MM.1S (cell line): Measurements from ENCODE around the gene CELF4.

Source experiments
- CTCF ChIP-seq: fragments of 300-600 bp; sonication (generic); IDR thresholded peaks from 2 replicates; pipeline ENCODE4 v1.5.1; 2016; ENCODE audit warnings: antibody characterized with exemption, low read length, mixed read lengths
- EZH2 ChIP-seq: fragments of 300-600 bp; sonication (generic); optimal IDR thresholded peaks from 2 replicates; pipeline ENCODE3; 2017; ENCODE audit warnings: low read depth, mild to moderate bottlenecking, antibody characterized with exemption, low read length, mixed read lengths
- EZH2phosphoT487 ChIP-seq: fragments of 300-600 bp; sonication (generic); IDR thresholded peaks from 2 replicates; pipeline ENCODE4 v1.6.1; 2018; ENCODE audit warnings: antibody characterized with exemption, low read length

DNA sequence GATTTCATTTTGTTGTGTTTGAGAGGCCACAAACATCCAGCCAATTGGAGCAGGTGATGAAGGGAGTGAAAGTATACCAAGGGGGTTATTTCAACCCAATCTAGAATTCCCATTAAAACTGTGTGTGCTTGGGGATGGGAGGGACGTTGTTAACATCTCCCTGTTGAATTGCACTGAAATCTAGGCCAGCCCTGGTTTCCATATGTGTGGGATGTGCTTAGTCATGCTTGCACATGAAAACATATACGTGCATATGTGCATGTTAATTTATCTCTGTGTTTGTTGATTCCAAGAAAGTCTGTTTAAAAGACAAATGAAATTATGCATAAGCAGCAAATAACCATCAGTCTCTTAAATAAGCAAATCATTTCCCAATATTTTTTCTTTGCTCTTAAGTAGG is 5.6 kb downstream of the CELF4 start:
- no peak for TF ChIP-seq CTCF
- TF ChIP-seq EZH2, result no peak
- TF ChIP-seq EZH2phosphoT487, result no peak
